ENCODE data around the gene UBE2J1. TPM values are rescaled to one million over a fixed set of nuclear protein-coding genes. Genes with fewer than 3 reads are reported as not detected.

UBE2J1 gene
- total and polyA plus RNA-seq, 9 of the 15 experiments (the other 6 are each of a cell fraction or from before 2014, with no cell fraction given), result 11.6 to 32.6 (median 22.0) TPM

GRCh38 chr6:89321131-89321970 is 31.2 kb downstream of the UBE2J1 start (continued):
- no peak for TF ChIP-seq HBP1 (CRISPR knock-in tag; IDR thresholded peaks at IDR 0.05)
- no peak for TF ChIP-seq ZNF277 (CRISPR knock-in tag; IDR thresholded peaks at IDR 0.05; ENCODE audit: borderline replicate concordance)
- TF ChIP-seq NELFE (IDR thresholded peaks at IDR 0.05; ENCODE audit: insufficient read depth, insufficient read length), result no peak
- no peak for TF ChIP-seq IRF2 (CRISPR knock-in tag; IDR thresholded peaks at IDR 0.05)
- TF ChIP-seq MEF2A (IDR thresholded peaks at IDR 0.05; ENCODE audit: control insufficient read depth, low read depth, low read length), result no peak
- TF ChIP-seq MEF2D (tag; conservative IDR thresholded peaks at IDR 0.05; ENCODE audit: low read depth), result no peak
- TF ChIP-seq SREBF1 (IDR thresholded peaks at IDR 0.05; ENCODE audit: borderline replicate concordance, low read depth, low read length), result no peak
- TF ChIP-seq RREB1 (CRISPR knock-in tag; IDR thresholded peaks at IDR 0.05), result no peak
- peak; percentile 97 for TF ChIP-seq HES1 (IDR thresholded peaks at IDR 0.05; ENCODE audit: low read depth)
- no peak for TF ChIP-seq PCBP2 (IDR thresholded peaks at IDR 0.05; ENCODE audit: low read depth, low read length, poor library complexity, severe bottlenecking)
- no peak for TF ChIP-seq POU5F1 (IDR thresholded peaks at IDR 0.05; ENCODE audit: borderline replicate concordance, low read depth, low read length, partially characterized antibody)
- no peak for TF ChIP-seq ZBTB8A (IDR thresholded peaks at IDR 0.05; ENCODE audit: partially characterized antibody)
- no peak for TF ChIP-seq TCF7 (IDR thresholded peaks at IDR 0.05; ENCODE audit: borderline replicate concordance)
- no peak for TF ChIP-seq ZNF764 (CRISPR knock-in tag; IDR thresholded peaks at IDR 0.05; ENCODE audit: low read depth)
- no peak for TF ChIP-seq PCBP1 (IDR thresholded peaks at IDR 0.05; ENCODE audit: low read depth, low read length, poor library complexity, severe bottlenecking)
- TF ChIP-seq LARP7 (IDR thresholded peaks at IDR 0.05), result no peak
- no peak for TF ChIP-seq HDAC6 (IDR thresholded peaks at IDR 0.05; ENCODE audit: low read depth, low read length)
- TF ChIP-seq BDP1 (IDR thresholded peaks at IDR 0.05; ENCODE audit: insufficient read depth, insufficient read length), result no peak
